Measurements from ENCODE around the gene GPR25.
A peak's percentile ranks its signal among the peaks of the same experiment; 100 is the strongest.

The GPR25 gene

DNA sequence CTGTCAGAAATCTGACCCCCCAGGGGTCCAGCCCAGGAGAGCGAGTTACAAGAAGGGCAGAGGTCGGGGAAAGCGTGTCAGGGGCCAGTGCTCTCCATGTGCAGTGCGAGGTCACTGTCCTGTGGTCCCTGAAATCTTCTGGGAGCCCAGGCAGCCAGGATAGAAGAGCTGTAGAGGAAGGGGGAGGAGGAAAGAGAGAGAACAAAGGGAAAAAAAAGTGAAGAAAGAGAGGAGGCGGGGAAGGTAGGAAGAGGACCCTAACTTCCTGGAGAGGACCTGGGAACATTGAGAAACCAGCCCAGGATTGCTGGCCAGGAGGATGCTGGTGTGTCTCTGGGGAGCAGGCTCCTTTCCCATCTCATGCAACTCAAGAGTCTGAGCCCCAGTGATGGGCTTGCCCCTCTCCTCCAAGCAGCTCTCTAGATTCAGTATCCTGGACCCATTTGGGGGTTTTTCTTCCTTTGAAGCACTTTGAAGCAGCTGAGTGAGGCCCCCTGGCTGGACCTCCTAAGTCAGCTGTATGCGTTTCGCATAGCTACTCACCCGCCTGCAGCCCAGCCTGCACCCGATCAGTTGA is 15.1 kb downstream of the GPR25 start:
- TF ChIP-seq, protein P1, sequence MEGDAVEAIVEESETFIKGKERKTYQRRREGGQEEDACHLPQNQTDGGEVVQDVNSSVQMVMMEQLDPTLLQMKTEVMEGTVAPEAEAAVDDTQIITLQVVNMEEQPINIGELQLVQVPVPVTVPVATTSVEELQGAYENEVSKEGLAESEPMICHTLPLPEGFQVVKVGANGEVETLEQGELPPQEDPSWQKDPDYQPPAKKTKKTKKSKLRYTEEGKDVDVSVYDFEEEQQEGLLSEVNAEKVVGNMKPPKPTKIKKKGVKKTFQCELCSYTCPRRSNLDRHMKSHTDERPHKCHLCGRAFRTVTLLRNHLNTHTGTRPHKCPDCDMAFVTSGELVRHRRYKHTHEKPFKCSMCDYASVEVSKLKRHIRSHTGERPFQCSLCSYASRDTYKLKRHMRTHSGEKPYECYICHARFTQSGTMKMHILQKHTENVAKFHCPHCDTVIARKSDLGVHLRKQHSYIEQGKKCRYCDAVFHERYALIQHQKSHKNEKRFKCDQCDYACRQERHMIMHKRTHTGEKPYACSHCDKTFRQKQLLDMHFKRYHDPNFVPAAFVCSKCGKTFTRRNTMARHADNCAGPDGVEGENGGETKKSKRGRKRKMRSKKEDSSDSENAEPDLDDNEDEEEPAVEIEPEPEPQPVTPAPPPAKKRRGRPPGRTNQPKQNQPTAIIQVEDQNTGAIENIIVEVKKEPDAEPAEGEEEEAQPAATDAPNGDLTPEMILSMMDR (IDR thresholded peaks at IDR 0.05; ENCODE audit: low read depth, low read length) = no peak
- no peak for DNase-seq (ENCODE audit: low read depth, low spot score)
- H3K4me3 ChIP-seq (ENCODE audit: low read depth, low read length) = no peak overlapping the region
- in situ Hi-C loops (cut with HindIII; ENCODE audit: low sequenced_read_pairs) = no loop called here

DNA sequence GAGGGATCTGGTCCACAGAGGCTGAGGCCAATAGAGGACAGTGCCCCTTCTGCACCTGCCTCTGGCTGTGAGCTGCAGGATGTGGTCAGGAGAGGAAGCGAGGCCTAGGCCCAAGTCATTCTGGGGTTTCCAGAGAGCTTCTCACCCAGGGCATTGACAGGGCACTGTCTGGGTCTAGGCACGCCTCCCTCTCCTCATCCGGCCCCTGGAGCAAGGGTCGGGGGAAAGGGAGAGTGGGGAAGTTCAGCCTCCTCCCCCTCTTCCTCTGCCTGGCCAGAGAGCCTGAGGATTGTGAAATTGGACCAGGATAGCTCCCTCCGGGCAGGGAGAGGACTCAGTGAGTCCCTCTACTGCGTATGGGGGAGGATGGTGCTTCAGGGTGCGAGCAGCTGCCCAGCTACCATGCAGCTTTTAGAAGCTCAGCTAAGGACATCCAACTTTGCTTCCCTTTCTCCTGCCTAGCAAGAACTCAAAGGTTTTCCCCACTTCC is 15.6 kb downstream of the GPR25 start:
- TF ChIP-seq, protein P1 (IDR thresholded peaks at IDR 0.05; ENCODE audit: low read depth, low read length) = no peak
- DNase-seq (ENCODE audit: low read depth, low spot score) = no peak
- in situ Hi-C loops (cut with HindIII; ENCODE audit: low sequenced_read_pairs) = no loop called here
- H3K4me3 ChIP-seq (ENCODE audit: low read depth, low read length) = no peak overlapping the region

DNA sequence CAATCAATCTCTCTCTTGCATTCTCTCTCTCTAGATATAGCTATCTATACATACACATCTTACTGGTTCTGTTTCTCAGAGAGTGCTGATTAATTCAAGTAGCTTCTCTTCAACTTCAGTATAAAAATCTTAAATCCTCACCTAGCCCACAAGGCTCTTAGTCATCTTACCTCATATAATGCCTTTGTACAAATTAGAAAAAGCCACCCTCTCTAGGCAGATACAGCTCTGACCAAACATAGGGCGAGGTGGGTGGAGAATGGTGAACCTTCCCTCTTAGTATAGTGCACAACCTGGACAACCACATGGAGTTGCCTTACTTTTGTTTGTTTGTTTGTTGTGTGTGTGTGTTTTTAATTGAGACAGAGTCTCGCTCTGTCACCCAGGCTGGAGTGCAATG is 16.8 kb downstream of the GPR25 start:
- in situ Hi-C loops (cut with HindIII; ENCODE audit: low sequenced_read_pairs) = no loop called here
- no peak overlapping the region for H3K4me3 ChIP-seq (ENCODE audit: low read depth, low read length)
- TF ChIP-seq, protein P1 (IDR thresholded peaks at IDR 0.05; ENCODE audit: low read depth, low read length) = no peak
- no peak for DNase-seq (ENCODE audit: low read depth, low spot score)

DNA sequence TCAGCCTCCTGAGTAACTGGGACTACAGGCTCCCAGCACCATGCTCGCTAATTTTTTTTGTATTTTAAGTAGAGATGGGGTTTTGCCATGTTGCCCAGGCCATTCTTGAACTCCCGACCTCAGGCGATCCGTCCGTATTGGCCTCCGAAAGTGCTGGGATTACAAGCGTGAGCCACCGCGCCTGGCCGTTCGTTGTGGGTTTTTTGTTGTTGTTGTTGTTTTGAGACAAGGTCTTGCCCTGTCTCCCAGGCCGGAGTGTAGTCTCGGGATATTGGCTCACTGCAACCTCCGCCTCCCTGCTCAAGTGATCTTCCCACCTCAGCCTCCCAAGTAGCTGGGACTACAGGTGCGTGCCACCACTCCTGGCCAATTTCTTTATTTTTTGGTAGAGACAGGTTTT is 17.2 kb downstream of the GPR25 start:
- H3K4me3 ChIP-seq (ENCODE audit: low read depth, low read length) = no peak overlapping the region
- TF ChIP-seq, protein P1 (IDR thresholded peaks at IDR 0.05; ENCODE audit: low read depth, low read length) = no peak
- DNase-seq (ENCODE audit: low read depth, low spot score) = no peak
- in situ Hi-C loops (cut with HindIII; ENCODE audit: low sequenced_read_pairs) = no loop called here

DNA sequence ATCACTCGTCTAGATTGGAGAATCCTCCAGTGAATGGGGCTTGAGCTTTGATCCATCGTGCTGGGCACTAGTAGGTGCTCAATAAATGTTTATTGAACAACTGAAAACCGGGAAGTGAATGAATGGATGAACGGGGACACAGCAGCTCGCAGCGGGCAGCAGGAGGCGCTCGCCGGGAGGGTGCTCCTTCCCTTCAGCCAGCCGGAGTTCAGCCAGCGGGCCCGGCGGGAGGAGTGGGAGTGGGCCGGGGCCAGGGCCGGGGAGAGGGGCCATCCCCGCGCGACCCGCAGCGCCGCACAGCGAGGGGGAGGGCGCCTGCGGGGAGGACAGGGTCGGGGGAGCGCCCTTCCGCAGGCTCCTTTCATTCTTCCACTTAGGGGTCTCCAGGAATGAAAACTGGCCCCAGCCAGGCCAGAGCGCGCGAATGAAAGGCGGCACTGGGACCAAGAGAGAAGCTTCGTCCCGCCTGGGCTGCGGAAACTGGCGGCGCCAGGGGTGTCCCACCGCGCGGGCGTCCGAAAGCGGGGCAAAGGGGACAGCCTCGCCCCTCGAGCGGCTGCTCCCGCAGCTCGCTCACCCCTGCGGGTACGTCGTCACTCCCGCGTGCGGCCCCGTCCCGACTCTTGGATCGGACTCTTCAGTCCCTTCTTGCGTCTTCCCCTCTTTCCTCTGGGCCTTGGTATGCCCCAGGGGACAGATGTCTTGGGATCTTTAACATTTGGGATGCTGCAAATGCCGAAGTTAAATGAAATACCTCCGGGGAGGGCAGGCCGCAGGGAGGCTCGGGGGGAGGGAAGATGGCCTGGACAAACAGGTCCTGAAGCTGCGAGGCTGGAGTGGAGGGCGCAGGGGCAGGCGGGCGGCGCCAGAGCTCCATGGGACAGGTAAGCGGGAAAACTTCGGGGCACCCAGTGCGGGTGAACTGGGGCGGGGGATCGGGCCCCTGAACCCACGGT is 18.3 kb downstream of the GPR25 start:
- in situ Hi-C loops (cut with HindIII; ENCODE audit: low sequenced_read_pairs) = no loop called here
- peak; percentile 47 for DNase-seq (ENCODE audit: low read depth, low spot score)
- H3K4me3 ChIP-seq (ENCODE audit: low read depth, low read length) = peak overlapping the region; percentile 42
- TF ChIP-seq, protein P1 (IDR thresholded peaks at IDR 0.05; ENCODE audit: low read depth, low read length) = peak; percentile 69

DNA sequence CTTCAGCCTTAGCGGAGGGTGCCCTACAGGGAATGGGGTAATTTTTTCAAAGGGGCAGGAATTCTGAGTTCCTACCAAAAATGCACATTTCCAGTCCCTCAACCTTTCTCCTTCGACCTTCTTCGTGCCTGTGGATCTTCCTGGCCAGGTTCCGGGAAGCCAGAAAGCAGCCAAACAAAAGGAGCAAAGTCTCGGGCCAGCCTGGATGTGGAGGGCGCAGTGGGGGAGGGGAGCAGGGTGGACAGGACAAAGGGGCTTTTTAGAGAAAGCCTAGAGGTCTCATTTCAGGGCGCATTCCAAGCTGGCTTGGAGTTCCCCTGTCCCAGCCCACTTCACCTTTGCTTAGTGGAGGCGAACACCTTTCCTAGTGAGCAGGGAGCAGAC is 19.0 kb downstream of the GPR25 start:
- no peak for DNase-seq (ENCODE audit: low read depth, low spot score)
- in situ Hi-C loops (cut with HindIII; ENCODE audit: low sequenced_read_pairs) = no loop called here
- TF ChIP-seq, protein P1 (IDR thresholded peaks at IDR 0.05; ENCODE audit: low read depth, low read length) = no peak
- peak overlapping the region; percentile 42 for H3K4me3 ChIP-seq (ENCODE audit: low read depth, low read length)
